H1 (cell line): ENCODE results near the gene RIN3. TPM values are rescaled to one million over a fixed set of nuclear protein-coding genes. Genes with fewer than 3 reads are reported as not detected.
"Not testable (repeated sequence)": the region's sequence is repeated elsewhere in the genome, so short reads cannot be mapped to it uniquely, and the experiment has no call there.

Experiments used
- CTCF ChIA-PET: fragments of 300-600 bp; sonication (Branson Sonifier 250); formaldehyde crosslinking; loops from one replicate; lab custom pipeline; 2021; ENCODE audit not compliant: partially characterized antibody; lab: Charles Lee
- POLR2A ChIA-PET: fragments of 300-600 bp; sonication (Branson Sonifier 250); formaldehyde crosslinking; loops from one replicate; lab custom pipeline; 2021; ENCODE audit warnings: inconsistent platforms; ENCODE audit not compliant: partially characterized antibody; lab: Charles Lee
- DNase-seq, 2 experiments: peaks; one replicate each; pipeline versions ENCODE4 v3.0.0 to v3.0.0-alpha.2; 2010 to 2022; ENCODE audit warnings: low spot score in 2 of 2, low read depth in 1 of 2, mixed read lengths in 1 of 2
- FAIRE-seq: peaks from 2 replicates; lab custom pipeline; 2011; peaks lifted over from hg19 to GRCh38; lab: Jason Lieb, UNC
- H2AFZ ChIP-seq: 2 replicates; pipeline ENCODE4 v1.8.1; 2012; ENCODE audit warnings: low read length, inconsistent platforms
- H2AK5ac ChIP-seq: 2 replicates; pipeline ENCODE4 v1.6.1; 2013; ENCODE audit warnings: low read depth, low read length
- H2BK120ac ChIP-seq: replicated peaks from 2 replicates; pipeline ENCODE3; 2013; ENCODE audit warnings: low read depth, low read length, inconsistent platforms
- H2BK12ac ChIP-seq: 2 replicates; pipeline ENCODE4 v1.6.1; 2013; ENCODE audit warnings: low read depth, low read length
- H2BK15ac ChIP-seq: 2 replicates; pipeline ENCODE4 v1.6.1; 2013; ENCODE audit warnings: low read length
- H2BK20ac ChIP-seq: 2 replicates; pipeline ENCODE4 v1.6.1; 2013; ENCODE audit warnings: low read length
- H2BK5ac ChIP-seq: 2 replicates; pipeline ENCODE4 v1.6.1; 2013; ENCODE audit warnings: low read depth, low read length
- H3K14ac ChIP-seq: 2 replicates; pipeline ENCODE4 v1.6.1; 2013; ENCODE audit warnings: inconsistent platforms; ENCODE audit not compliant: insufficient read length
- H3K18ac ChIP-seq: 2 replicates; pipeline ENCODE4 v1.6.1; 2013; ENCODE audit warnings: low read length; ENCODE audit errors: extremely low read depth
- H3K23ac ChIP-seq: 2 replicates; pipeline ENCODE4 v1.6.1; 2013; ENCODE audit warnings: inconsistent platforms; ENCODE audit not compliant: insufficient read length
- H3K23me2 ChIP-seq: 2 replicates; pipeline ENCODE4 v1.6.1; 2013; ENCODE audit warnings: low read depth, low read length
- H3K27ac ChIP-seq: 2 replicates; pipeline ENCODE4 v1.6.1; 2011; ENCODE audit warnings: low read depth, low read length, inconsistent platforms
- H3K27me3 ChIP-seq, 4 experiments: replicated peaks in 1 of 4; 1 replicate in 1 of 4; 2 replicates in 3 of 4; pipeline versions ENCODE4 v1.6.1 to v1.8.1; 2011 to 2013; ENCODE audit warnings: low read length in 3 of 4, mild to moderate bottlenecking in 3 of 4, inconsistent platforms in 2 of 4, mixed read lengths in 2 of 4, moderate library complexity in 1 of 4; ENCODE audit not compliant: control insufficient read depth in 3 of 4, insufficient read depth in 3 of 4; ENCODE audit errors: extremely low read depth in 1 of 4
- H3K36me3 ChIP-seq, 4 experiments: 2 replicates each; pipeline versions ENCODE4 v1.6.1 to v1.8.1; 2011 to 2013; ENCODE audit warnings: mild to moderate bottlenecking in 4 of 4, low read length in 3 of 4, moderate library complexity in 2 of 4, control low read depth in 1 of 4, inconsistent platforms in 1 of 4; ENCODE audit not compliant: insufficient read depth in 4 of 4, control insufficient read depth in 2 of 4
- H3K4ac ChIP-seq: replicated peaks from 2 replicates; pipeline ENCODE3; 2013; ENCODE audit warnings: low read length, low read depth, mixed read lengths, inconsistent platforms; ENCODE audit not compliant: insufficient read length
- H3K4me1 ChIP-seq, 4 experiments: replicated peaks in 1 of 4; 1 replicate in 1 of 4; 2 replicates in 3 of 4; pipeline versions ENCODE4 v1.6.1 to v1.8.1; 2011 to 2013; ENCODE audit warnings: low read length in 3 of 4, inconsistent platforms in 2 of 4, mixed read lengths in 1 of 4; ENCODE audit not compliant: insufficient read depth in 4 of 4, control insufficient read depth in 3 of 4
- H3K4me2 ChIP-seq, 2 experiments: 2 replicates each; pipeline versions ENCODE4 v1.6.1 to v1.8.1; 2011 to 2013; ENCODE audit warnings: low read depth in 2 of 2, low read length in 2 of 2, control low read depth in 1 of 2, inconsistent platforms in 1 of 2, mild to moderate bottlenecking in 1 of 2; ENCODE audit not compliant: insufficient read depth in 1 of 2
- H3K4me3 ChIP-seq, 4 experiments: fragments of 200-600, 300-600 bp in 1 of 4; sonication (generic), shearing (Covaris generic), sonication (Bioruptor Twin) in 1 of 4; 2 replicates each; pipeline versions ENCODE4 v1.5.1 to v1.8.1; 2011 to 2016; ENCODE audit warnings: low read length in 4 of 4, low read depth in 3 of 4, control low read depth in 2 of 4, inconsistent platforms in 2 of 4, mild to moderate bottlenecking in 2 of 4, mixed read lengths in 1 of 4, moderate library complexity in 1 of 4; ENCODE audit not compliant: insufficient read depth in 2 of 4; ENCODE audit errors: extremely low read depth in 1 of 4
- H3K56ac ChIP-seq: replicated peaks from 2 replicates; pipeline ENCODE3; 2013; ENCODE audit warnings: low read depth, mild to moderate bottlenecking, mixed read lengths, low read length, inconsistent platforms; ENCODE audit not compliant: insufficient read length
- H3K79me1 ChIP-seq: 2 replicates; pipeline ENCODE4 v1.6.1; 2013; ENCODE audit warnings: low read depth, low read length, control low read depth
- H3K79me2 ChIP-seq, 2 experiments: 2 replicates each; pipeline versions ENCODE4 v1.6.1 to v1.8.1; 2012 to 2013; ENCODE audit warnings: low read length in 2 of 2, mild to moderate bottlenecking in 2 of 2, inconsistent platforms in 1 of 2; ENCODE audit not compliant: insufficient read depth in 2 of 2, control insufficient read depth in 1 of 2
- H3K9ac ChIP-seq, 4 experiments: replicated peaks in 1 of 4; 1 replicate in 1 of 4; 2 replicates in 3 of 4; pipeline versions ENCODE4 v1.6.1 to v1.8.1; 2011 to 2013; ENCODE audit warnings: low read depth in 3 of 4, low read length in 3 of 4, control low read depth in 2 of 4, mild to moderate bottlenecking in 2 of 4, moderate library complexity in 2 of 4, inconsistent platforms in 1 of 4; ENCODE audit errors: extremely low read depth in 1 of 4
- H3K9me3 ChIP-seq, 2 experiments: 2 replicates each; pipeline versions ENCODE4 v1.6.1 to v1.8.1; 2012 to 2013; ENCODE audit warnings: mild to moderate bottlenecking in 2 of 2, moderate library complexity in 2 of 2, control low read depth in 1 of 2, inconsistent platforms in 1 of 2, low read depth in 1 of 2, low read length in 1 of 2, mixed read lengths in 1 of 2; ENCODE audit not compliant: insufficient read depth in 2 of 2
- H4K20me1 ChIP-seq, 2 experiments: replicated peaks in 1 of 2; 2 replicates each; pipeline versions ENCODE3 to v1.8.1; 2011 to 2013; ENCODE audit warnings: inconsistent platforms in 2 of 2, low read length in 2 of 2, mild to moderate bottlenecking in 1 of 2; ENCODE audit not compliant: insufficient read depth in 2 of 2, control insufficient read depth in 1 of 2
- H4K5ac ChIP-seq: 2 replicates; pipeline ENCODE4 v1.6.1; 2013; ENCODE audit warnings: low read length, low read depth, mixed read lengths, inconsistent platforms; ENCODE audit not compliant: insufficient read length
- H4K8ac ChIP-seq: 2 replicates; pipeline ENCODE4 v1.8.0; 2013; ENCODE audit warnings: mild to moderate bottlenecking, moderate library complexity, low read length, inconsistent platforms; ENCODE audit not compliant: insufficient read depth; ENCODE audit errors: extremely low read depth
- H4K91ac ChIP-seq: replicated peaks from 2 replicates; pipeline ENCODE3; 2013; ENCODE audit warnings: low read length, mixed read lengths, inconsistent platforms; ENCODE audit not compliant: insufficient read length
- SRF ChIP-seq: IDR thresholded peaks from 2 replicates; pipeline ENCODE4 v1.6.1; 2011; ENCODE audit warnings: mild to moderate bottlenecking, low read depth, low read length, moderate library complexity
- SUZ12 ChIP-seq: fragments of 200-600 bp; sonication (generic); IDR thresholded peaks from 2 replicates; pipeline ENCODE4 v1.6.1; 2012; ENCODE audit warnings: mild to moderate bottlenecking, inconsistent platforms, low read length, moderate library complexity, mixed read lengths
- WGBS, 2 experiments: shearing (Covaris generic) in 1 of 2; methylation state at CpG; one replicate each; pipeline versions ENCODE4 v1.1.6 to v1.1.7; 2013 to 2015; ENCODE audit warnings: low lambda C conversion rate in 2 of 2, mixed read lengths in 2 of 2, inconsistent platforms in 1 of 2, low coverage in 1 of 2, missing lambda C conversion rate in 1 of 2; ENCODE audit not compliant: insufficient replicate concordance in 2 of 2, insufficient coverage in 1 of 2, insufficient read length in 1 of 2; ENCODE audit errors: extremely low coverage in 1 of 2, missing lambda C conversion rate in 1 of 2; 5-methylcytosine and 5-hydroxymethylcytosine counted together
- polyA plus RNA-seq, 7 experiments: library from polyadenylated mRNA; depleted of rRNA in 3 of 7; stranded (reverse) in 5 of 7; unstranded in 2 of 7; fragments of >200 nt in 5 of 7; fragments of 200-250 nt in 2 of 7; gene quantifications; 1 replicate in 5 of 7; 2 replicates in 1 of 7; 4 replicates in 1 of 7; pipeline versions ENCODE4 v1.2.1 to v1.2.3, GENCODE V29; 2011 to 2013; ENCODE audit warnings: missing spikeins in 2 of 7, mixed read lengths in 2 of 7
- total RNA-seq: library from RNA; stranded (reverse); fragmentation: NEBNext Ultra II Directional; extraction: Animal tissue kit (Norgen Biotek cat#: 25700); gene quantifications from 2 replicates; pipeline ENCODE4 v1.2.1, GENCODE V29; 2021

Gene RIN3
- total and polyA plus RNA-seq, 2 of the 8 experiments (the other 6 are each of a cell fraction or from before 2014, with no cell fraction given): 0.59 to 1.5 TPM

DNA sequence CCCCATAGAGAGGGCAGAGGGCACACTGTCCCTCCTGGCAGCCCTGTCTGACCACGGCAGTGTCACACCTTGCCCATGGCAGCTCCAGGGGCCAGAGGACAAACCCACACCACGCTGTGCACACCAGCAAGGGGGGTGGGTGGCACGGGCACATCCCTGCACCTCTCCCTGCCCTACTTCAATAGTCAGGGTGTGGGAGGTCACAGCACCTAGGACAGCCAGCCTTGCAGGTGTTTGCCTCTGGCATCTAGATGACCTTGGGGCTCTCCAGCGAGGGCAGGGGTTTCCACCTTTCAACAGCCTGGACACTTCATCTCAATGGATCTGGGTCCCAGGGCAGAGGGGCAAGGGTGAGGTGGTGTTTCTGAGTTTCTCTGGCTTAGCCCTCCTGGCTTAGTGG, 165.7 kb downstream of the RIN3 start:
- POLR2A ChIA-PET: no interaction called here
- H3K4me1 ChIP-seq: no peaks in the 10 kb centered on the region; a peak in 1 of 7 replicates

DNA sequence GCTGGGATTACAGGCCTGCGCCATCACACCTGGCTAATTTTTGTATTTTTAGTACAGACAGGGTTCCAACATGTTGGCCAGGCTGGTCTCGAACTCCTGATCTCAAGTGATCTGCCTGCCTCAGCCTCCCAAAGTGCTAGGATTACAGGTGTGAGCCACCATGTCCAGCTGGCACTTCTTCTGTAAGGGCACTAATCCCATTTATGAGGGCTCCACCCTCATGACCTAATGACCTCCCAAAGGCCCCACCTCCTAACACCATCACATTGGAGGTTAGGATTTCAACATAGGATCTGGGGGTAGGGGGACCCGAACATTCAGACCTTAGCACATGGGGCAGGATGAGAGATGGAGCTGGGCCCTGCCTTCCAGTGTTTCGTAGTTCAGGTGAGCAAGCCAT, 166.7 kb downstream of the RIN3 start:
- H3K4me3 ChIP-seq, H3K4me1 ChIP-seq, H2BK15ac ChIP-seq, H3K9me3 ChIP-seq, H3K27ac ChIP-seq, H3K23ac ChIP-seq, H4K5ac ChIP-seq, H4K8ac ChIP-seq, H3K79me1 ChIP-seq, H3K79me2 ChIP-seq, H3K18ac ChIP-seq, H3K27me3 ChIP-seq, H2AFZ ChIP-seq, H2BK12ac ChIP-seq, H3K4me2 ChIP-seq, DNase-seq, H3K9ac ChIP-seq, H4K20me1 ChIP-seq, H2BK120ac ChIP-seq, H4K91ac ChIP-seq, POLR2A ChIA-PET, H3K4ac ChIP-seq, H3K56ac ChIP-seq, H3K14ac ChIP-seq, H3K36me3 ChIP-seq, H2BK5ac ChIP-seq, FAIRE-seq, H2BK20ac ChIP-seq, H2AK5ac ChIP-seq: not testable (repeated sequence)
- H3K23me2 ChIP-seq: peaks cover 11% of the 10 kb centered on the region; the same call in 1 of the 2 replicates
- CTCF ChIA-PET: interaction anchor here (0.6 to 5.7 kb wide), 20 partner anchors 9 to 640 kb away, joined by 3 to 39 read pairs (median 4); partner anchors contain the start of gene TRIP11
- WGBS, 2 experiments: 81% methylated on average over 4 of the region's 4 CpGs; no CpG with 5 or more reads in 1 of the 2 experiments

More for the DNA sequence above, 165.7 kb downstream of the RIN3 start:
- Histone ChIP-seq H2AFZ (no peak overlapping the region), H3K23ac (no peak overlapping the region), H3K79me1 (no peaks in the 10 kb centered on the region), H4K20me1 (peaks cover 0 to 4% of the 10 kb centered on the region in 2 experiments), H4K5ac (no peak overlapping the region), H2BK12ac (no peak overlapping the region), H3K27ac (no peak overlapping the region), H3K36me3 (no peaks in the 10 kb centered on the region), H3K18ac (no peak overlapping the region), H3K23me2 (peaks cover 11% of the 10 kb centered on the region; the same call in 1 of the 2 replicates), H3K14ac (no peak overlapping the region), H3K9ac (no peak overlapping the region), H3K4ac (no peak overlapping the region), H4K91ac (no peak overlapping the region), H3K4me3 (no peak overlapping the region), H3K9me3 (no peaks in the 10 kb centered on the region), H4K8ac (peak overlapping the region; percentile 71), H3K27me3 (no peaks in the 10 kb centered on the region), H2BK15ac (no peak overlapping the region), H3K4me2 (no peak overlapping the region), H2BK20ac (no peak overlapping the region), H3K56ac (no peak overlapping the region), H3K79me2 (no peaks in the 10 kb centered on the region), H2BK120ac (no peak overlapping the region), H2AK5ac (no peak overlapping the region), H2BK5ac (no peak overlapping the region)
- TF ChIP-seq SRF: no peak
- no peak for TF ChIP-seq SUZ12
- WGBS, 2 experiments: 86% methylated on average over 4 of the region's 4 CpGs; no CpG with 5 or more reads in 1 of the 2 experiments
- DNase-seq: no peak
- CTCF ChIA-PET: interaction anchor here (1.2 to 5.7 kb wide), 2 partner anchors 82 to 92 kb away, joined by 5 to 39 read pairs; no protein-coding TSS in a partner anchor
- FAIRE-seq: no peak
